NT2/D1 (cell line): ENCODE results near the gene DRG2.

Experiments used
- DNase-seq: peaks from one replicate; pipeline ENCODE4 v3.0.0-alpha.2; 2011; ENCODE audit warnings: low read depth, low spot score
- H3K27me3 ChIP-seq: 2 replicates; pipeline ENCODE4 v1.6.0; 2011; ENCODE audit warnings: mild to moderate bottlenecking; ENCODE audit not compliant: insufficient read length, insufficient read depth
- H3K36me3 ChIP-seq: 2 replicates; pipeline ENCODE4 v1.6.1; 2011; ENCODE audit warnings: mild to moderate bottlenecking, low read length, mixed read lengths; ENCODE audit not compliant: insufficient read depth, insufficient read length
- H3K4me1 ChIP-seq: 2 replicates; pipeline ENCODE4 v1.5.1; 2011; ENCODE audit not compliant: insufficient read depth, insufficient read length
- H3K4me3 ChIP-seq: 2 replicates; pipeline ENCODE4 v1.5.1; 2011; ENCODE audit warnings: low read depth; ENCODE audit not compliant: insufficient read length
- H3K9ac ChIP-seq: 2 replicates; pipeline ENCODE4 v1.6.0; 2011; ENCODE audit warnings: low read depth; ENCODE audit not compliant: insufficient read length
- H3K9me3 ChIP-seq: 2 replicates; pipeline ENCODE4 v1.5.1; 2011; ENCODE audit warnings: mild to moderate bottlenecking, low read length; ENCODE audit not compliant: insufficient read depth
- SUZ12 ChIP-seq: IDR thresholded peaks from 2 replicates; pipeline ENCODE4 v1.6.1; 2011; ENCODE audit not compliant: insufficient read length, insufficient read depth; ENCODE audit errors: extremely low read depth
- YY1 ChIP-seq: IDR thresholded peaks from 2 replicates; pipeline ENCODE4 v1.6.1; 2011; ENCODE audit not compliant: insufficient read length, insufficient read depth
- ZNF274 ChIP-seq: IDR thresholded peaks from 2 replicates; pipeline ENCODE4 v1.6.1; 2011; ENCODE audit warnings: mild to moderate bottlenecking, low read depth, low read length

Gene DRG2

GRCh38 chr17:18042983-18043382 lies 44.8 kb upstream of the DRG2 start:
- Histone ChIP-seq H3K4me3 (no peak overlapping the region), H3K27me3 (no peaks in the 10 kb centered on the region), H3K9ac (no peak overlapping the region), H3K36me3 (peaks cover 14% of the 10 kb centered on the region), H3K9me3 (no peaks in the 10 kb centered on the region), H3K4me1 (peaks cover 4% of the 10 kb centered on the region)
- no peak for DNase-seq
- TF ChIP-seq ZNF274, result no peak
- TF ChIP-seq SUZ12, result no peak
- TF ChIP-seq YY1, result no peak

GRCh38 chr17:18043491-18043890 lies 44.3 kb upstream of the DRG2 start:
- Histone ChIP-seq H3K9ac (no peak overlapping the region), H3K4me1 (peaks cover 4% of the 10 kb centered on the region)
- DNase-seq, result no peak

GRCh38 chr17:18044609-18045008 lies 43.1 kb upstream of the DRG2 start:
- peaks cover 14% of the 10 kb centered on the region for H3K36me3 ChIP-seq
- H3K27me3 ChIP-seq, result no peaks in the 10 kb centered on the region
- no peak for TF ChIP-seq YY1
- no peak for TF ChIP-seq SUZ12
- H3K9ac ChIP-seq, result no peak overlapping the region
- DNase-seq, result no peak
- no peak overlapping the region for H3K4me3 ChIP-seq
- no peaks in the 10 kb centered on the region for H3K9me3 ChIP-seq
- H3K4me1 ChIP-seq, result peaks cover 4% of the 10 kb centered on the region

More at GRCh38 chr17:18043491-18043890, 44.3 kb upstream of the DRG2 start:
- H3K36me3 ChIP-seq, result peaks cover 14% of the 10 kb centered on the region
- H3K4me3 ChIP-seq, result no peak overlapping the region
- TF ChIP-seq ZNF274, result no peak
- no peak for TF ChIP-seq YY1
- TF ChIP-seq SUZ12, result no peak
- no peaks in the 10 kb centered on the region for H3K9me3 ChIP-seq
- no peaks in the 10 kb centered on the region for H3K27me3 ChIP-seq

- Histone ChIP-seq H3K9me3 (no peaks in the 10 kb centered on the region), H3K27me3 (no peaks in the 10 kb centered on the region), H3K9ac (no peak overlapping the region), H3K4me3 (no peak overlapping the region), H3K4me1 (no peaks in the 10 kb centered on the region), H3K36me3 (peaks cover 14% of the 10 kb centered on the region)
- no peak for TF ChIP-seq SUZ12
- no peak for TF ChIP-seq YY1
- no peak for DNase-seq
Measured at GRCh38 chr17:18045691-18046350, 41.9 kb upstream of the DRG2 start.

GRCh38 chr17:18055597-18055996 lies 32.2 kb upstream of the DRG2 start:
- Histone ChIP-seq H3K4me3 (no peak overlapping the region), H3K27me3 (no peaks in the 10 kb centered on the region), H3K4me1 (no peaks in the 10 kb centered on the region), H3K9ac (no peak overlapping the region), H3K9me3 (no peaks in the 10 kb centered on the region), H3K36me3 (peaks cover 30% of the 10 kb centered on the region)
- no peak for DNase-seq
- no peak for TF ChIP-seq YY1
- TF ChIP-seq SUZ12, result no peak

GRCh38 chr17:18056214-18056613 lies 31.5 kb upstream of the DRG2 start:
- Histone ChIP-seq H3K36me3 (peaks cover 32% of the 10 kb centered on the region), H3K9me3 (no peaks in the 10 kb centered on the region), H3K9ac (no peak overlapping the region), H3K27me3 (no peaks in the 10 kb centered on the region), H3K4me3 (no peak overlapping the region), H3K4me1 (no peaks in the 10 kb centered on the region)
- DNase-seq, result no peak
- TF ChIP-seq SUZ12, result no peak
- TF ChIP-seq YY1, result no peak

- Histone ChIP-seq H3K4me1 (no peaks in the 10 kb centered on the region), H3K4me3 (no peak overlapping the region), H3K9ac (no peak overlapping the region), H3K36me3 (peaks cover 31% of the 10 kb centered on the region), H3K27me3 (no peaks in the 10 kb centered on the region), H3K9me3 (no peaks in the 10 kb centered on the region)
- no peak for DNase-seq
- TF ChIP-seq YY1, result no peak
- no peak for TF ChIP-seq SUZ12
Measured at GRCh38 chr17:18059283-18059682, 28.5 kb upstream of the DRG2 start.

- Histone ChIP-seq H3K4me1 (peaks cover 3% of the 10 kb centered on the region), H3K9ac (no peak overlapping the region), H3K9me3 (no peaks in the 10 kb centered on the region), H3K36me3 (peaks cover 26% of the 10 kb centered on the region), H3K4me3 (no peak overlapping the region), H3K27me3 (no peaks in the 10 kb centered on the region)
- DNase-seq, result no peak
- TF ChIP-seq YY1 (no peak), ZNF274 (no peak), SUZ12 (no peak)
Measured at GRCh38 chr17:18064053-18064452, 23.7 kb upstream of the DRG2 start.
